Suppressor macrophage (primary cell): ENCODE measurements around the gene TMPRSS6.

Experiments used
- DNase-seq, 4 experiments: peaks; one replicate each; pipeline ENCODE4 v3.0.0-alpha.2; 2020 to 2022

Gene TMPRSS6

GRCh38 chr22:37140686-37141323 is 31.3 kb upstream of the TMPRSS6 start:
- no peak for DNase-seq

GRCh38 chr22:37139762-37140161 is 30.2 kb upstream of the TMPRSS6 start:
- DNase-seq, result no peak

- no peak for DNase-seq
These were observed 29.5 kb upstream of the TMPRSS6 start for GRCh38 chr22:37138849-37139561.

GRCh38 chr22:37137903-37138665 is 28.6 kb upstream of the TMPRSS6 start:
- no peak for DNase-seq

GRCh38 chr22:37137131-37137530 is 27.6 kb upstream of the TMPRSS6 start:
- no peak for DNase-seq

GRCh38 chr22:37135023-37135422 is 25.5 kb upstream of the TMPRSS6 start:
- DNase-seq, result no peak

- no peak for DNase-seq
These were observed 23.9 kb upstream of the TMPRSS6 start for GRCh38 chr22:37133304-37134018.

- no peak for DNase-seq
These were observed 23.3 kb upstream of the TMPRSS6 start for GRCh38 chr22:37132773-37133172.

GRCh38 chr22:37129866-37130441 is 20.4 kb upstream of the TMPRSS6 start:
- DNase-seq, result no peak

GRCh38 chr22:37128555-37129281 is 19.2 kb upstream of the TMPRSS6 start:
- no peak for DNase-seq

- DNase-seq, result no peak
These were observed 17.9 kb upstream of the TMPRSS6 start for GRCh38 chr22:37127350-37127878.

- DNase-seq, result no peak
These were observed 17.4 kb upstream of the TMPRSS6 start for GRCh38 chr22:37126882-37127281.

- DNase-seq, result no peak
These were observed 16.9 kb upstream of the TMPRSS6 start for GRCh38 chr22:37126383-37126782.

GRCh38 chr22:37123649-37124048 is 14.1 kb upstream of the TMPRSS6 start:
- no peak for DNase-seq

- no peak for DNase-seq
These were observed 13.2 kb upstream of the TMPRSS6 start for GRCh38 chr22:37122598-37123180.

GRCh38 chr22:37121887-37122591 is 12.5 kb upstream of the TMPRSS6 start:
- no peak for DNase-seq

GRCh38 chr22:37120569-37121340 is 11.2 kb upstream of the TMPRSS6 start:
- no peak for DNase-seq

- DNase-seq, result no peak
These were observed 10.4 kb upstream of the TMPRSS6 start for GRCh38 chr22:37119872-37120271.

- DNase-seq, result no peak
These were observed 8.6 kb upstream of the TMPRSS6 start for GRCh38 chr22:37118083-37118482.

GRCh38 chr22:37117092-37117491 is 7.6 kb upstream of the TMPRSS6 start:
- no peak for DNase-seq
